A549 (cell line): ENCODE measurements around the gene RNU1-2. TPM values are rescaled to one million over a fixed set of nuclear protein-coding genes. Genes with fewer than 3 reads are reported as not detected.
"Not testable (repeated sequence)": the region's sequence is repeated elsewhere in the genome, so short reads cannot be mapped to it uniquely, and the experiment has no call there.

Experiments
- ATAC-seq, 2 experiments: fragments of 200-7000 bp in 1 of 2; fragments of >200 bp in 1 of 2; cut with Nextera tagmentation in 1 of 2; cut with Tn5 transposase in 1 of 2; 3 replicates each; pipeline versions ENCODE4 v1.8.0 to v1.9.1; 2018 to 2020; ENCODE audit warnings: mild to moderate bottlenecking in 1 of 2, moderate library complexity in 1 of 2
- CTCF ChIA-PET: fragments of 300-600 bp; sonication (Branson Sonifier 250); formaldehyde crosslinking; extraction: SDS; loops from one replicate; lab custom pipeline; 2021; ENCODE audit warnings: antibody characterized with exemption, inconsistent platforms; lab: Yijun Ruan, JAX
- POLR2A ChIA-PET: fragments of 350-600 bp; formaldehyde crosslinking; extraction: SDS; loops from one replicate; lab custom pipeline; 2021; ENCODE audit warnings: antibody characterized with exemption, inconsistent platforms; lab: Yijun Ruan, JAX
- DNase-seq, 2 experiments: peaks; one replicate each; pipeline versions ENCODE4 v3.0.0 to v3.0.0-alpha.2; 2011 to 2016; ENCODE audit warnings: low read depth in 1 of 2, low spot score in 1 of 2
- FAIRE-seq: peaks from 2 replicates; lab custom pipeline; 2011; peaks lifted over from hg19 to GRCh38; lab: Jason Lieb, UNC
- H3K27ac ChIP-seq, 2 experiments: fragments of >200 bp; sonication (Bioruptor Twin); formaldehyde crosslinking; 3 replicates each; pipeline ENCODE4 v1.5.1; 2016 to 2017
- H3K4me1 ChIP-seq: fragments of >200 bp; sonication (Bioruptor Twin); formaldehyde crosslinking; 3 replicates; pipeline ENCODE4 v1.6.1; 2016
- H3K4me2 ChIP-seq: fragments of >200 bp; sonication (Bioruptor Twin); formaldehyde crosslinking; 3 replicates; pipeline ENCODE4 v1.6.1; 2016
- H3K4me3 ChIP-seq: fragments of >200 bp; sonication (Bioruptor Twin); formaldehyde crosslinking; 3 replicates; pipeline ENCODE4 v1.5.1; 2016
- H3K9me3 ChIP-seq: fragments of >200 bp; sonication (Bioruptor Twin); formaldehyde crosslinking; 3 replicates; pipeline ENCODE4 v1.6.1; 2016
- ATOH8 ChIP-seq: fragments of 250-450 bp; sonication (Bioruptor Pico); IDR thresholded peaks from 2 replicates; pipeline ENCODE4 v1.5.0; 2020; ENCODE audit warnings: low read depth, mild to moderate bottlenecking, moderate library complexity
- CBX2 ChIP-seq: fragments of 200-600 bp; sonication (generic); IDR thresholded peaks from 2 replicates; pipeline ENCODE4 v1.6.1; 2016; ENCODE audit warnings: low read depth, mild to moderate bottlenecking, borderline replicate concordance
- CBX8 ChIP-seq: fragments of 200-600 bp; sonication (generic); IDR thresholded peaks from 2 replicates; pipeline ENCODE4 v1.6.1; 2016
- CHD2 ChIP-seq: fragments of 150-350 bp; IDR thresholded peaks from 2 replicates; pipeline ENCODE4 v1.6.1; 2014; ENCODE audit warnings: low read length; ENCODE audit not compliant: partially characterized antibody
- CHD4 ChIP-seq: fragments of 200-600 bp; sonication (generic); IDR thresholded peaks from 2 replicates; pipeline ENCODE4 v1.6.1; 2016; ENCODE audit warnings: antibody characterized with exemption, mild to moderate bottlenecking, borderline replicate concordance
- EP300 ChIP-seq, 2 experiments: fragments of >200 bp; sonication (Bioruptor Twin); formaldehyde crosslinking; IDR thresholded peaks; 2 replicates in 1 of 2; 3 replicates in 1 of 2; pipeline ENCODE4 v1.6.1; 2016 to 2017
- ESRRA ChIP-seq: fragments of 150-350 bp; IDR thresholded peaks from 2 replicates; pipeline ENCODE4 v1.6.1; 2014; ENCODE audit warnings: mild to moderate bottlenecking, low read length, borderline replicate concordance
- FOSB ChIP-seq: fragments of 250-450 bp; sonication (Bioruptor Pico); IDR thresholded peaks from 2 replicates; pipeline ENCODE4 v1.5.0; 2020; ENCODE audit warnings: mild to moderate bottlenecking, moderate library complexity
- FOSL2 ChIP-seq, 2 experiments: fragments of 450-650 bp in 1 of 2; fragments of >200 bp in 1 of 2; sonication (Bioruptor Twin) in 1 of 2; formaldehyde crosslinking; IDR thresholded peaks; 2 replicates each; pipeline versions ENCODE4 v1.5.0 to v1.6.1; 2016 to 2020; ENCODE audit warnings: mild to moderate bottlenecking in 1 of 2, moderate library complexity in 1 of 2
- GATA3 ChIP-seq: IDR thresholded peaks from 2 replicates; pipeline ENCODE4 v1.6.1; 2012; ENCODE audit warnings: borderline replicate concordance
- HES2 ChIP-seq: fragments of >200 bp; sonication (Bioruptor Twin); formaldehyde crosslinking; IDR thresholded peaks from 2 replicates; pipeline ENCODE4 v1.6.1; 2016
- HOXA7 ChIP-seq: fragments of 250-450 bp; sonication (Bioruptor Pico); IDR thresholded peaks from 2 replicates; pipeline ENCODE4 v1.5.0; 2020; ENCODE audit warnings: mild to moderate bottlenecking, moderate library complexity
- HOXB5 ChIP-seq: fragments of 250-450 bp; sonication (Bioruptor Pico); IDR thresholded peaks from 2 replicates; pipeline ENCODE4 v1.5.0; 2020; ENCODE audit warnings: mild to moderate bottlenecking, moderate library complexity
- MAX ChIP-seq: IDR thresholded peaks from 2 replicates; pipeline ENCODE4 v1.6.1; 2012
- PBX3 ChIP-seq: IDR thresholded peaks from 2 replicates; pipeline ENCODE4 v1.6.1; 2012
- POLR2A ChIP-seq: IDR thresholded peaks from 2 replicates; pipeline ENCODE4 v1.6.1; 2012; ENCODE audit warnings: mild to moderate bottlenecking, low read length
- RFX5 ChIP-seq: fragments of 450-650 bp; IDR thresholded peaks from 2 replicates; pipeline ENCODE4 v1.7.1; 2014; ENCODE audit warnings: antibody characterized with exemption, mild to moderate bottlenecking, moderate library complexity
- RNF2 ChIP-seq: fragments of 200-600 bp; sonication (generic); IDR thresholded peaks from 2 replicates; pipeline ENCODE4 v1.6.1; 2016; ENCODE audit warnings: low read depth, mild to moderate bottlenecking, antibody characterized with exemption, moderate library complexity, borderline replicate concordance
- TFCP2L1 ChIP-seq: fragments of 250-450 bp; sonication (Bioruptor Pico); IDR thresholded peaks from 2 replicates; pipeline ENCODE4 v1.5.0; 2021; ENCODE audit warnings: mild to moderate bottlenecking
- ZSCAN20 ChIP-seq: fragments of 250-450 bp; sonication (Bioruptor Pico); IDR thresholded peaks from 2 replicates; pipeline ENCODE4 v1.8.0; 2022; ENCODE audit warnings: mild to moderate bottlenecking, moderate library complexity
- WGBS: methylation state at CpG from one replicate; pipeline ENCODE4 v1.1.6; 2017; ENCODE audit errors: missing lambda C conversion rate; 5-methylcytosine and 5-hydroxymethylcytosine counted together
- polyA plus RNA-seq, 4 experiments: library from polyadenylated mRNA; depleted of rRNA in 3 of 4; stranded (reverse); fragments of >200 nt; fragmentation: RNase III in 1 of 4; extraction: RNeasy Plus Mini Kit Qiagen cat#74134 plus additional on column Dnase treatment in 1 of 4; gene quantifications; 2 replicates in 3 of 4; 3 replicates in 1 of 4; pipeline ENCODE4 v1.2.3, GENCODE V29; 2011 to 2017
- TF ChIP-seq, protein P1 (sequence below): IDR thresholded peaks from 2 replicates; pipeline ENCODE4 v1.6.1; 2012; ENCODE audit warnings: low read depth, borderline replicate concordance
- TF ChIP-seq, protein P2 (sequence below): fragments of 250-450 bp; sonication (Bioruptor Pico); IDR thresholded peaks from 2 replicates; pipeline ENCODE4 v1.5.0; 2021; ENCODE audit warnings: mild to moderate bottlenecking, moderate library complexity, borderline replicate concordance

The RNU1-2 gene
- polyA plus RNA-seq, 2 of the 4 experiments (the other 2 are of a cell fraction) = 6.6 to 56.2 TPM

DNA sequence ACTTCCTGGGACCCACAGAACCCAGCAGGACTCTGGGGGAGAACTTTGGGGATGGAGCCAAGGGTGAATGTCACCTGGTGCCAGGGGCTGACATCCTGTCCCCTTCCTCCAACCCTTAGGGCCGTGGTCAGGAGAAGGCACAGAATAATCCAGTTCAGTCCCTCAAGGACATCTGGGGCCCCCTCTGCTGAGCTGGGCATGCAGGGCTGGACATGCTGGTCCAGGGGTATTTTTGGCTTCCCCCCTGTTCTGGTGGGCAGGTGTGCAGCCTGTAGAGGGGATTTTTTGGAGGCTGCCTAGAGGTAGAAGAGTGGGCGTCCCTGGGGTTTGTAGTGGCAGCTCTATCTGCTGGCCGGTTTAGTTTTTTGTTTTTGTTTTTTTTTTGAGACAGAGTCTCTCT, 22.6 kb downstream of the RNU1-2 start:
- H3K4me2 ChIP-seq = no peak overlapping the region
- FAIRE-seq (no peak), DNase-seq (no peak), ATAC-seq (no peak)
- ChIA-PET POLR2A (no interaction called here), CTCF (no interaction called here)
- no peak overlapping the region for H3K27ac ChIP-seq
- TF ChIP-seq HOXB5 (CRISPR knock-in tag) (no peak), RFX5 (no peak), GATA3 (no peak), PBX3 (no peak), ATOH8 (CRISPR knock-in tag) (no peak), HOXA7 (CRISPR knock-in tag) (no peak), POLR2A (no peak), FOSB (CRISPR knock-in tag) (no peak)
- TF ChIP-seq, protein P1, sequence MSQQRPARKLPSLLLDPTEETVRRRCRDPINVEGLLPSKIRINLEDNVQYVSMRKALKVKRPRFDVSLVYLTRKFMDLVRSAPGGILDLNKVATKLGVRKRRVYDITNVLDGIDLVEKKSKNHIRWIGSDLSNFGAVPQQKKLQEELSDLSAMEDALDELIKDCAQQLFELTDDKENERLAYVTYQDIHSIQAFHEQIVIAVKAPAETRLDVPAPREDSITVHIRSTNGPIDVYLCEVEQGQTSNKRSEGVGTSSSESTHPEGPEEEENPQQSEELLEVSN = no peak
- H3K4me3 ChIP-seq = no peak overlapping the region
- WGBS = 82% methylated on average over 2 of the region's 3 CpGs
- H3K9me3 ChIP-seq = no peaks in the 10 kb centered on the region
- H3K4me1 ChIP-seq = peaks cover 6% of the 10 kb centered on the region; the same call in 2 of the 3 replicates

GRCh38 chr1:16918936-16919665, 23.3 kb downstream of the RNU1-2 start:
- H3K4me1 ChIP-seq, ATAC-seq, H3K4me2 ChIP-seq, POLR2A ChIA-PET, DNase-seq, H3K4me3 ChIP-seq, FAIRE-seq, H3K27ac ChIP-seq, H3K9me3 ChIP-seq: not testable (repeated sequence)
- WGBS = 90% methylated on average over 14 of the region's 15 CpGs
- CTCF ChIA-PET = interaction anchor here (1.6 kb wide), 1 partner anchor 33 kb away, joined by 3 read pairs; no protein-coding TSS in a partner anchor

DNA sequence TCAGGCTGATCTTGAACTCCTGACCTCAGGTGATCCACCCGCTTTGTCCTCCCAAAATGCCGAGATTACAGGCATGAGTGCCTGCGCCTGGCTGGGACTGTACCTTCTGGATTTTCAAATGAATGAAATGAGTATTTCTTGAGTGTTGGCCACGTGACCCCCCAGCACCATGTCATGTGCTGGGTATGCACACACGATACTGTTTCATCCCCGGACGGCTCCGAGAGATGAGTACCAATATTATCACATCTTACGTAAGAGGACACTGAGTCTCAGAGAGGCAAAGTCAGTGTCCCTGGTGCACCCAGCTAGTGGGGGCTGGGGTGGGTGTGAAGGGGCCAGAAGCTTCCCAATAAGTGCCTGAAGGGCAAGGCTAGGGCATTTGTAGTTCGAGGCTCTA, 25.2 kb downstream of the RNU1-2 start:
- no peak for ATAC-seq
- FAIRE-seq = no peak
- H3K4me1 ChIP-seq = no peaks in the 10 kb centered on the region
- no peak for TF ChIP-seq MAX
- TF ChIP-seq ESRRA = no peak
- TF ChIP-seq, protein P2, sequence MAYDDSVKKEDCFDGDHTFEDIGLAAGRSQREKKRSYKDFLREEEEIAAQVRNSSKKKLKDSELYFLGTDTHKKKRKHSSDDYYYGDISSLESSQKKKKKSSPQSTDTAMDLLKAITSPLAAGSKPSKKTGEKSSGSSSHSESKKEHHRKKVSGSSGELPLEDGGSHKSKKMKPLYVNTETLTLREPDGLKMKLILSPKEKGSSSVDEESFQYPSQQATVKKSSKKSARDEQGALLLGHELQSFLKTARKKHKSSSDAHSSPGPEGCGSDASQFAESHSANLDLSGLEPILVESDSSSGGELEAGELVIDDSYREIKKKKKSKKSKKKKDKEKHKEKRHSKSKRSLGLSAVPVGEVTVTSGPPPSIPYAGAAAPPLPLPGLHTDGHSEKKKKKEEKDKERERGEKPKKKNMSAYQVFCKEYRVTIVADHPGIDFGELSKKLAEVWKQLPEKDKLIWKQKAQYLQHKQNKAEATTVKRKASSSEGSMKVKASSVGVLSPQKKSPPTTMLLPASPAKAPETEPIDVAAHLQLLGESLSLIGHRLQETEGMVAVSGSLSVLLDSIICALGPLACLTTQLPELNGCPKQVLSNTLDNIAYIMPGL (CRISPR knock-in tag) = no peak
- no peak for TF ChIP-seq ATOH8 (CRISPR knock-in tag)
- TF ChIP-seq CBX2 = no peak
- TF ChIP-seq CHD4 = no peak
- TF ChIP-seq FOSL2 (IDR thresholded peaks at IDR 0.05) = no peak
- no peak for TF ChIP-seq FOSL2 (CRISPR knock-in tag; IDR thresholded peaks at IDR 0.05)
- TF ChIP-seq ZSCAN20 = no peak
- no peak for TF ChIP-seq CHD2
- no peak for TF ChIP-seq TFCP2L1 (CRISPR knock-in tag)
- no peak for TF ChIP-seq RNF2
- no peak for TF ChIP-seq EP300 (IDR thresholded peaks at IDR 0.05)
- no peak for TF ChIP-seq HES2
- no peak for TF ChIP-seq CBX8
- TF ChIP-seq HOXA7 (CRISPR knock-in tag) = no peak
- TF ChIP-seq, all 56 proteins: peak for 0
- no peak overlapping the region for H3K27ac ChIP-seq
- WGBS = 84% methylated on average over 10 of the region's 10 CpGs
- ChIA-PET POLR2A (no interaction called here), CTCF (interaction anchor here (1.6 kb wide), 1 partner anchor 31 kb away, joined by 3 read pairs; no protein-coding TSS in a partner anchor)
- no peak overlapping the region for H3K4me2 ChIP-seq
- DNase-seq = no peak
- H3K9me3 ChIP-seq = no peaks in the 10 kb centered on the region
- H3K4me3 ChIP-seq = no peak overlapping the region
